ENCODE results near the gene ERCC3. TPM values are rescaled to one million over a fixed set of nuclear protein-coding genes. Genes with fewer than 3 reads are reported as not detected.

The ERCC3 gene
- 32.3 TPM for total RNA-seq (ENCODE audit: insufficient read depth, low replicate concordance)

DNA sequence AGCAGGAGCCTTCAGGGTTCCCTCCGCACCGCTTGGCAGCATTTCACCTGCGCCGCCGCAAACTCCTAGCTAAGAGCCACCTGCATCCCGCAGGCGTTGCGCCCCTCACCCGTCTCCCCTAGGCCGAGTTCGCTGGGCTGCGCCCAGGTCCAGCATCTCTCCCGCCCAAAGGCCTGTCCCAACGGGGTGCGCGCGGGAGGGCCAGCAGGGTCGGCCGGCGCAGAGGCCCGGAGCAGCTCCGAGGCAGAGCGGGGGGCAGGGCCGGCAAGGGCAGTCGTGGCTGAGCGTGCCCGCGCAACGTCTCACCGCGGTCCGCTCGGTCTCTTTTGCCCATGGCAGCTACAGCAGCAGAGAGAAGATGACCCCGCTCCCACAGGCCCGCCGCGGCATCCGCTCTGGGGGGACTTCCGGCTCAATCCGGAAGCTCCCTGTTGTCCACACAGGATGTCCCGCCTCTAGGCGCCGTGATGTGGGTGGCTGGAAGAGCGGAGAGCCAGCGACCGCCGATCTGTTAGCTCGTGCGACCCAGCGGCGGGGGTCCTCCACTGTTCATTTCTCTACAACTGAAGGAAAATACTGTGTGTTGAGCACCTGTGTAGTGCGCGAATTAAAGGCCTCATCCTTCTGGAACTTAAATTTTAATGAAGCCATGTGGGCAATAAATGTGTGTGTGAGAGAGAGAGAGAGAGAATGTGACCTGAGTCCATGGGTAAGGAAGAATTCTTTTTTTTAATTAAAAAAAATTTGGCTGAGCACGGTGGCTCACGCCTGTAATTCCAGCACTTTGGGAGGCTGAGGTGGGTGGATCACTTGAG lies at the start of gene ERCC3:
Gene ERCC3 (minus strand): TSS at position 397 of the 815 bp plus-strand sequence. CDS start 63 bp downstream, at position 334.
- DNase-seq (ENCODE audit: low spot score) = peak; percentile 89

DNA sequence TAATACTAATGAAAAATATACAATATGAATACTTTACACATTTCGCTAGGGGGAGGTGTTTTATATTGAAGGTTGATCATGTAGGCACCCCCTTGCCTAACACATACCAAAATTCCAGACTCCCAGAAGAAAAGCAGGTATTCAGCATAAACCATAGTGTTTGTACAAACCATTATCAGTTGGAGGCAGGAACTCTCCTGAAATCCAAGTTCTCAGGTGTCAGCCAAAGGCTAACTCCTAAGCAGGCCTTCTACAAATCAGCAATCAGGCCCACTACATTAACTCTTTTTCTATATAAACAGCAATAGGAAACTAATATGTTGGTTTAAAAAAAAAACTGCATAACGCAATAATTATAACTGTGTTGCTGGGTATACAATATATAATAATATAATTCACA lies 49.3 kb upstream of the ERCC3 start:
- no peak for DNase-seq (ENCODE audit: low spot score)

DNA sequence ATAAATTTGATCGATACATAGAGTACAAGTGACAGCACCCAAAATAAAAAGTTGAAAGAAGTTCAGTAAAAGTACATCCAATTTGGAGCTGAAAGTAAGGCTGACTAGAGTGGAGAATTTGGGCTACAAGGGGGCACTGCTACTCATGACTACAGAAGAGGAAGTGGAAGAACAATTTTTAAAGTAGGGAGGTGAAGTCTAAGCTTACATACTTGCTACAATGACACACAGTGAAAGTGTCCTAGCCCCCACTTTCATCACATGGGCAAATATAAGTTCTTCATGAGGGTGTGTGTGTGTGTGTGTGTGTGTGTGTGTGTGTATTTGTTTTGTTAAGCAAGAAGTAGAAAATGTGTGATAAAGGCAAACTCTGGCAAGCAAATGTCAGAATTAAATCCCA lies 48.2 kb upstream of the ERCC3 start:
- DNase-seq (ENCODE audit: low spot score) = no peak

DNA sequence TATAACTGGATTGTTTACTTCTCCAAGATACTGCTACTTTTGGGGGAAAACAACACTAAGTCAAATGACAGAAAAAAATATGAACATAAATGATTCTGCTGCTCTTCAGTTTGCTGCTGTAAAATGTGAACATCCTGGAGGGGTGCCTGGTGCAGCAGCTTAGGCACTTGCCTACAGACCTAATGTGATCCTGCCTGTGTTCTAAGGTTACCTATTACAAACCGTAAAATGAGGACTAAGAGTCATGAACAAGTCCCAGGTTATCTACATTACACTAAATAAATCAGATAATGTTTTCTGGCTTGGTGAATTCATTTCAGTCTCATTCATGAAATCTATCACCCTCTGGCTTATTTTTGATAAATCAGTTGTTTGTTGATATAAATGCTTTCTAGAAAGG lies 38.4 kb upstream of the ERCC3 start:
- no peak for DNase-seq (ENCODE audit: low spot score)

DNA sequence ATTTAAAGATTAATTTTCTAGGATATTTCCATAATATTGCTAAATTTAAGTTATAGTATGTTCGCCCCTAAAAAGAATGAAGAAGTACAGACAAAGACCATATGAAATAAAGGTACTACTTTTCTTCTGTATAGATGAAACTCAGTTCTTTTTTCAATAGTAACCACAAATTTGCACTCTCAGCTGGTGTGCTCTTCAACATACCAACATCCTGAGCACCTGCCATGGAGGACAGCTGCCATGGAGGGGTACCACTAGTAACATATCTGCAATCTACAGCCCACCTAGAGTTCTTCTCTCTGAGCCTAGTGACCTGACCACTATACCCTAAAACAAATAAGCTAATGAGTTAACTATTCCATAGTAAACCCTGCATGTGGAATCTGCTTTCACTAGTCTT lies 36.8 kb upstream of the ERCC3 start:
- DNase-seq (ENCODE audit: low spot score) = no peak

DNA sequence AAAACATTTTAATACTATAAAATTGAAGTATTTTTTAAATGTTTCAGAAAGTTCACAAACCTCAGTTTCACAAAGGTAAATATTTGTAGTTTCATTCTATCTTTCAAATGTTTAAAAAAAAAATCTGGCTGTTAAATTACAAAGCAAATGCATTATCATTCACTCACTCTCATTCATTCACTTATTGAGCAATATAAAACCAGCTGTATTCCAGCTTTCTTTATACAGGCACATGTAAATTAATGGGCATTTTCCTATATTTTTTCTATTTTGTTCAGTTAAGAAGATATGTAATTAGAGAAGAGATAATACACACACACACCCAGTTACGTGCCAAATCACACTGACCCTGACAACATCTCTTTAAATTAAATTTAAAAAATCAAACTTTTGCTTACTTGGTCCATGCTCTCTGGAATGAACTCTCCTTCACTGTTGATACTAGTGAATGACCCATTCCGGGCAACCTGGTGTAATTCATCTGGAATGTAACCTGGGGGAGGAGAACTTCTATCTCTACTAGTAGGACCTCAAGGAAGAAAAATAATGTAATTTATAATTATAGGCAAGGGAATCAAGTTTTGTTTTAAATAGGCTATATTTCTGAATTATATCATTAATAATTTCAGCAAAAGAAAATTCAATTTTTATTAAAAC lies 32.5 kb upstream of the ERCC3 start:
- DNase-seq (ENCODE audit: low spot score) = no peak

DNA sequence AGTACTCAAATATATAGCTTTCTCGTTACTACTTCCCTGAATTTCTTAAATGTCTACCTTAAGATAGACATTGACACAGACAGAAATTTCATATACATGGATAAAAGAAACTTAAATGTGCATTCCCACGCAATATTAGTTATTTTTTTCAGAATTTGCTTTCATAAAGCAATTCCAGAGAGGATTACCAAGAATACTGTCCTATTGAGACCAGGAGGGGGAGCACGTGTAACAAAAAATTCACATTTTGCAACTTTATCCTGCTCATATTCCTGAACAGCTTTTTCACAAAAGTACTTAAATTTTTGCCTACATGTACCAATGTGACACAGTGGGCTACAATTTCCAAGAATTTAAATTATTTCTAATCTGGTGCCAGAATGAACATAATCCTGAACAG lies 30.7 kb upstream of the ERCC3 start:
- DNase-seq (ENCODE audit: low spot score) = peak; percentile 55

DNA sequence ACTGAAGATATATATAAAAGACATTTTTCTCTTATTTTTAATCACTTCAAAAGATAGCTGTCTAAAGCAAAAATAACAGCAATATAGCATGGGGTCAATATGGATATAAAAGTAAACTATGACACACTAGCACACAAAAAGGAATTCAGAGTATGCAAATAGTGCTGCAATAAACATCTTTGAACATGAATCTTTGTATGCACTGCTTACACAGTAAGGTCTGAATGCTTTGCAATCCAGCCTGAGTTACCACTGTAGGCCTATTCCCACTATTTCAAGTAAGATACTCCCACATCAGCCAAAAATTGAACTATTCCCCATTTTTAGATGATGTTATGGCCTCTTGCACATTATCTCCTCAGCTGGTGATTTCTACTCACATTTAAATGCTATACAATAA lies 27.4 kb upstream of the ERCC3 start:
- DNase-seq (ENCODE audit: low spot score) = no peak

DNA sequence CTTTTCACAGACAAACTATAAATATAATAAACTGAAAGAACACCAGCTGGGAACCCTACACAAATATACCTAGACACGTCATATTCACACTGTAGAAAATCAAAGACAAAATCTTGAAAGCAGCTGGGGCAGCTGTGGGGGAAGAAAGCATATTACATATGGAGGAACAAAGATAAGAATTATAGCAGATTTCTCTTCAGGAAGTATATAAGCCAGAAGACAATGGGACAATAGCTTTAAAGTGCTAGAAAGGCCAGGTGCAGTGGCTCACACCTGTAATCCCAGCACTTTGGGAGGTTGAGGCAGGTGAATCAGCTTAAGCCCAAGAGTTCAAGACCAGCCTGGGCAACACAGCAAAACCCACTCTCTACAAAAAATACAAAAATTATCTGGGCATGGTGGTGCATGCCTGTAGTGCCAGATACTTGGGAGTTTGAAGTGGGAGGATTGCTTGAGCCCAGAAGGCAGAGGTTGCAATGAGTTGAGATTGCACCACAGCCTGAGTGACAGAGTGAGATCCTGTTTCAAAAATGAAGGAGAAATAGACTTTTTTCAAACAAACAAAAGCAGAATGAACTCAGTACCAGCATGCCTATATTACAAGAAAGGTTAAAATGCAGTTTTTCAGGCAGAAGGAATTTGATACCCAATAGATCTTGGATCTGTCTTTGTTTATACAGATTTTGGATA lies 26.8 kb upstream of the ERCC3 start:
- DNase-seq (ENCODE audit: low spot score) = no peak

DNA sequence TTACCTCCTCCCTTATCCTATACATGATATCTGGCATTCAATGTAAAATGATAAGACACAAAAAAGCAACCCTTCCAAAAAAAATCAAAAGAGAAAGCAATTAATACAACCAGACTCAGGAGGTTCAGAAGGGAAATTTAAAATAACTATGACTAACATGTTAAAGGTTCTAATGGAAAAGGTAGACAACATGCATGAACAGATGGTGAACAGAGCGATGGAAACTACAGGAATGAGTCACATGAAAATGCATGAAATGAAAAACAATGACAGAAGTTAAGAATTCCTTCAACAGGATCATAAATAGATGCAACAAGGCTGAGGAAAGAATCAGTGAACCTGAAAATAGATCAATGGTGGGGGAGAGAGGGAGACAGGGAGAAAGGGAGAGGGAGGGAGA lies 26.1 kb upstream of the ERCC3 start:
- DNase-seq (ENCODE audit: low spot score) = no peak

DNA sequence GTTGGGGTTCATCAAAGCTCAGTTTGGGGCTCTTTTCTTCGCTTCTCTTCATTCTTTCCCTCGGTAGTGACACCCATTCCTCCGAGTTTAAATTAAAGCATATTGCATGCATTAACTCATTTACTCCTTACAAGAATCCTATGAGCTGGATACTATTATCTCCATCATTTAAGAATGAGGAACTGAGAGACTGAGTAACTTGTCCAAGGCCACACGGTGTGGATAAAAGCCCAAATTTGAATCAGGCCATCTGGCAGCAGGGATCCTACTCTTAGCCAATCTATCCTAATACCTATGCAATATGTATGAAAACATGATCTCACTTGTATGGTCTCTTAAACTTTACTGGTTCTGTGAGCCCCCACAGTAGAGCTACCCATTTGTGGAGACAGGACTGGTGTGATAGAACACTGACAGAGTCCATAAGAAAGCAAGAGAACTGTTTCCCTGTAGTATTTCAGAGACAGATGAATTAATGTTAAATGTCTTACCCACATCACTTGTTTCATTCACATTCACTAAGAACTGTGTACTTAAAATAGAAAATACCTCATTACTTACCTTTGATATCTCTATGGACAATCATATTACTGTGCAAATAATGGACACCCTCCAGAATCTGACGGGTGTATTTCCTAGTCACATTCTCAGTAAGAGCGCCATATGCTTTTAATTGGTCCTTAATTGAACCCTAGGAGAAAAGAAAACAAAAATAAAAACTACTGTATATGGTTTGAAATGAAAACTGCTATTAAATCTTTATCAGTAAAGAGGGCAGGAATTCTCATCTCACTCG lies 20.4 kb upstream of the ERCC3 start:
- no peak for DNase-seq (ENCODE audit: low spot score)

DNA sequence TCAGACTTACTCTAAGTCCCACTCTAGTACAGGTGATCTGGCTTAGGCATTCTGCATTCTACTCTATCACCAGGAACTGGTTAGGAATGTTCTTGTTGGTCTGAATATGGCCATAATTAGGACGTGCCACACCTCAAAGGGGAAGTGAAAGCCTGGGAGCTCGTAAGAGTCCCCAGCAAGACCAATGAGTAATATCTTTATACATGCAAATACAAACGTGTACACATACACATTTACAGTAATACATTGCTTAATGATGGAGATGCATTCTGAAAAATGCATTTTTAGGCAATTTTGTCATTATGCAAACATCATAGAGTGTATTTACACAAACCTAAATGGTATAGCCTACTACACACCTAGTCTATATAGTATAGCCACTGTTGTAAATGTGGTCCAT lies 19.5 kb upstream of the ERCC3 start:
- DNase-seq (ENCODE audit: low spot score) = no peak

DNA sequence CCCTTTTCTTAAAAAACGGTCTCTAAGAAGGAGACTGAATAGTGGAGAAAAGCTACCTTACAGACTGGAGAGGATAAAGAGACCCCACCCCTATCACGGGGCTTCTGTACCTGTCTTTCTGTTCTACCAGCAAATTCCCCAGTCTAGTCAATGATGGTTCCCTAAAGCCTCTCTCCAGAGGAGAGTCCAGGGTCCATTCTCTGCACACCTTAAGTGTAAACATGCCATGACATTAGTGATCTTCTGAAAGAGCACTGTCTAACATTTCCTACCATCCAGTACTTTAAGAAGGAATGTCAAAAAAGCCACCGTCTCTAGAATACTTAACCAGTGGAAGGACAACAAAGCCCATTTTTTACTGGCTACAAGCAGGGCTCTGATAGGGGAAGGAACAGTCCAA lies 17.0 kb upstream of the ERCC3 start:
- no peak for DNase-seq (ENCODE audit: low spot score)

DNA sequence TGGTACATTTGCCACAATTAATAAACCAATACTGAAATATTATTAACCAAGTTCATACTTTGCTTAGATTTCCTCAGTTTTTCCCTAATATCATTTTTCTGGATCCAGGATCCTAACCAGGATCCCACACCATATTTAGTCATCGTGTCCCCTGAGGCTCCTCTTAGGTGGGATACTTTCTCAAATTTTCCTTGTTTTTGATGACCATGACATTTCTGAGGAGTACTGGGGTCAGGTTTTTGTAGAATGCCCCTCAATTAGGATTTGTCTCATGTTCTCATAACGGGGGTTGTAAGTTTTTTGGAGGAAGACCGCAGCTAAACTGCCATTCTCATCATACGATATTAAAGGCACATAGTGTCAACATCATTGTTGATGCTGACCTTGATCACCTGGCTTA lies 15.5 kb upstream of the ERCC3 start:
- DNase-seq (ENCODE audit: low spot score) = no peak

DNA sequence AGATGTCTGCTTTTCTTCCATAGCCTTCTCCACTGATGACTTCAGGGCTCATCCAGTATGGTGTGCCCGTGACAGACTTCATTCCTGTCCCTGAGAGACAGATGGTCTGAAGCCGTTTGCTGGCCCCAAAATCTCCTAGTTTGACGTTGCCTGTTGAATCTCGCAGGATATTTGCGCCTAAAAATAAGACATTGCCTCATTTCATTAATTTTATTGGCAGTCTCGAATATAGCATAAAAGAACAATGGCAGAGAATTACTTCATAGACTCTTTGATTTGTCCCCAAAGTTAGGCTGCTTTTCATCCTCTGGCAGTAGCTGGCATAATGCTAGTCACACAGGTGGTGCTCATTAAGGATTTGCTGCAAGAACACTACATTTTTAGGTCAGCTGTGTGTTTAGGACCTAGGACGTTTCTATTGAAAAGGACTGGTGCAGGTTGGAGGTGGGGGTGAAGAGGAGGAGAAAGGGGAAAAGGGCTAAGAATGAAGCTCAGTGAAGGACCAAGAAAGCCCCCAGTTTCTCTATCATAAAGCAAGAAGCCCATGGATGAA lies 14.7 kb upstream of the ERCC3 start:
- no peak for DNase-seq (ENCODE audit: low spot score)

DNA sequence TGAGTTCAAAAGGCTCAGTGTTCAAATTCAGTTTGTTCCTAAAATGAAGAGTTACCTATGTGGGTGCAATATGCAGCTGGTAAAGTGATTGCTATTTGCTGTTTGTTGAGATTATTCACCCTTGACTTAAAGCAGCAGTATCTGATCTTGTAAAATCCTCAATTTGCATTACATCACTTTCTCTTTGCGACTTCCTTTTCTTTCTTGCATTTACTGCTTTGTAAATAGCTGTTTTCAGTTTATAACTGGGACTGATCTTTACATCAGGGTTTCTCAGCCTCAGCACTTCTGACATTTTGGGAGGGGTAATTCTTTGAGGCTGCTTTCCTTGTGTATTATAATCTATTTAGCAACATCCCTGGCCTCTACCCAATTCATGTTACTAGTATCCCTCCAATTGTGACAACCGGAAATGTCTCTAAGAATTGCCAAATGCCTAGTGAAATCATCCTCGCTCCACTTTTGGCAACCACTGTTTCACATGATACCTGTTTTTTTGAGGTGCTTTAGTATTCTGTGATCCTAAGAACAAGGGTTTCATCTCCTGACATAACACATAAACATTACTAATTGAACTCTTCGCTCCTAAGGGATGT lies 12.1 kb upstream of the ERCC3 start:
- DNase-seq (ENCODE audit: low spot score) = no peak

DNA sequence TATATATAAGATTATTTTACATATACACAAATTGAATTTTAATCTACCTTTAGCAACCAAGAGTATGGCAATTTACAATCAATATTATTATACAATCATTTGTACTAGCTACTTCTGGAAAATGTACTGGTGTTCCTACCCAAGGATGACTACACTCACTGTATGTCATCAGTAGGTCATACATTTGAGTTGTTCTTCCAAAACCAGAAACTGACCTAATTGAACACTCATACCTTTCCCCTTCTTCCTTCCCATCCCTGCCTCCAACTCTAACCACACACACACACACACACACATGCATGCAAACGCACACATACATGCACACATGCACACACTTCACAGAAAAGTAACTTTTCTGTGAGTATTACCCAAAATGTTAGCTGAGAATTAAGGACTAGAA lies 8.2 kb upstream of the ERCC3 start:
- DNase-seq (ENCODE audit: low spot score) = no peak

DNA sequence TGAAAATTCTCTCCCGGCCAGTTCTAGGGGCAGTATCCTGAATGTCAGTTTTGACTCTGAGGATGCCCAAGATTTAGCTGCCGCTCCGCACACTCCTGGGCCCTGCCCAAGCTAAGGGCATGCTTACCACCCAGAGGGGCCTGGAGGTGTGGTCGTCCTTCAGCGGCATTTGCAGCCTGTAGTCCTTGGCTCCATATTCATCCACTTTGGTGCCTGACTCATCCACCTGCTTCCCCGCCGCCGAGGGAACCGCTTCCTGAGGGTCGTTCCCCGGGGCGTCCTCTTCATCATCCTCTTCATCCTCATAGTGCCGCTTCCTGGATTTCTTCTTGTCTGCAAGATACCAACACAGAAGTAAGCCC lies 577 bp downstream of the ERCC3 start:
- DNase-seq (ENCODE audit: low spot score) = no peak

DNA sequence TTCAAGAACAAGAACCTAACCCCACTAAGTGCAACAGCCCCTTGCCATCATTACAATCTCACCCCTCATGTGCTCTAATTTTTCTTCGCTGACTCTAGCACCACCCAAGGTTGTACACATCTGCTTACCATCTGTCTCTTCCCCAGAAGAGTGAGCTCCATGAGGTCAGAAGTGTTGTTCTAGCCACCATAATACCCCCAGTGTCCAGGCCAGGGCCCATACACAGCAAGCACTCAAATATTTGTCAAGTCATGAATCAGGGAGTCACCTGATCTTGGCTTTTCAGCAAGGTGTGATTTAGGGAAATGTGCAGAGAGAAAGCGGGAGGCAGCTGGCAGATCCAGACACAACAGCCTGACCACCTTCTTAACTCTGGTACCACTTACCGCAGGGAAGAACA lies 5.7 kb downstream of the ERCC3 start:
- no peak for DNase-seq (ENCODE audit: low spot score)

DNA sequence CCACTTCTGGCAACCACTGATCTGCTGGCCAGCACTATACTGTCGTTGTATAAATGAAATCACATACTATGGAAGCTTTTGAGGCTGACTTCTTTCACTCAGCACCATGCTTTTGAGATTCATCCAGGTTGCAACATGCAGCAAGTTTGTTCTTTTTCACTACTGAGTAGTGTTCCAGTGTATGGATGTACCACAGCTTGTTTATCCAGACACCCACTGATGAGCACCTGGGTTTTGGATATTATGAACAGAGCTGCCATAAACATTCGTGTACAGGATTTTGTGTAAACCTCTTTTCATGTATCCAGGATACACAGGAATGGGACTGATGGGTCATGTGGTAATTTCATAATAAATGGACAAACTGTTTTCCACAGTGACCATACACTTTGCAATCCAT lies 10.7 kb downstream of the ERCC3 start:
- no peak for DNase-seq (ENCODE audit: low spot score)

DNA sequence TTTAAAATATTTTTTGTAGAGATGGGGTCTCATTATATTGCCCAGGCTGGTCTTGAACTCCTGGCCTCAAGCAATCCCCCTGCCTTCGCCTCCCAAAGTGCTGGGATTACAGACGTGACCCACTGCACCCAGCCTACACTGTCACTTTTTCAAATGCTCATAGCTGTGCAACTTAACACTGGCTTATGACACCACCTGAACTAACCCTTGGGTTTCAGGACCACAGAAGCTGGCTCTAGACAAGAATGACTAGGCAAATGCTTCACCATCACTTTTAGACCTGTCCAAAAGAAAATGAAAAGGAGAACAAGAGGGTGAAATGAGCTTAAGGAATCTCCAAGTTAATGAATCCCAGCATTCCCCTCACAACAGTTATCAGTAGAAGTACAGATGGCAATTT lies 13.3 kb downstream of the ERCC3 start:
- no peak for DNase-seq (ENCODE audit: low spot score)

Data from umbilical cord (tissue), 2 donors.